SKM-1 treated with dmso at 0.1 percent for 144 hours (cell line): ENCODE results near the gene USP2.

ENCODE experiments used
- DNase-seq: peaks from one replicate; lab custom pipeline; 2025; ENCODE audit not compliant: unreplicated experiment; lab: John Stamatoyannopoulos, UW

USP2 gene

DNA sequence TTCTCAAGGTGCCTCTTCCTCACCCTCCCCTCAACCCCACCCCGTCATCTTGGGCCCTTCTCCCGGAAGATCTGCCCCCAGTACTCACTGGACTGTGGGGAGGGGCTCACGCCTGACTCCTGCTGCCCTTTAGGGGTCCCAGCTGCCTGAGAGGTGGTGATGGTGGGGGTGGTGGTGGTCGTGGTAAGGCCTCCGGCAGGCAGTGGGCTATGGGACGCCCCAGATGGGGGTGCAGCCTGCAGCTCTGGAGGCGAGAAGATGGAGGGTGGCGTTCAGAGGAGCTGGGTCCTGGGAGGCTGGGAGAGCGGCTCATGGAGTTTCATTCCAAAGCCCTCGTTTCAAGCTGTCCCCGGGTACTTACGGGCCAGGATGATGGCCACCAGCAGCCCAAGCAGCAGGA is 35.8 kb downstream of the USP2 start:
- DNase-seq: no peak

DNA sequence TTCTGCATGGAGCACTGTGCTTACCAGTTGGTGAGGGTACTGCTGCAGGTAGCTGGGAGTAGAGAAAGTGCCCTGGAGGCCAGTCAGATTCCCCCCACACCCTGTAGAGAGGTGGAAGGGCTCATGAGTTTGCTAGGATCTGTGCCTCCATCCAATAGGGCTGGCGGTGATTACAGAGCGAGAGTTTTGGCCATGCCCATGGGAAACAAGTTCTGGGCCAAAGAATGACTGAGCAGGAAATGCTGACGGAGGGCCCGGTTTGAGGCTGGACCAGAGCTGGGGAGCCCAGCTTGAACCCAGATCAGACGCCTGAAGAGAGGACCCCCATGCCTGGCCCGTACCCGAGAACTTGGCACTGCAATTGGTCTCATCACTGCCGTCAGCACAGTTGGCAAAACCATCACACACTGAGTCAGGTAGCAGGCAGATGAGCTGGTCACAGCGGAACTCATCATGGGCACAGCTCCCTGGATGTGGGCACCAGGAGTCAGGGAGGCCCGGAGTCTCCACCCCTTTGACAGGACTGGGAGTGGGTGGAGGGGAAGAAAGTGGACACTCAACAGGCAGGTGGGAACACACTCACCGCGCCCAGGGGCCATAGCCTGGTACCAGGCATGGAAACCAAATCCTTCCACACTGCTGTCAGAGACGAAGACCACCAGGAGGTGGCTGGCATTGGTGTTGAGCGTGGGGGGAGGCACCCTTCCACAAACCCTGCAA is 37.0 kb downstream of the USP2 start:
- no peak for DNase-seq

DNA sequence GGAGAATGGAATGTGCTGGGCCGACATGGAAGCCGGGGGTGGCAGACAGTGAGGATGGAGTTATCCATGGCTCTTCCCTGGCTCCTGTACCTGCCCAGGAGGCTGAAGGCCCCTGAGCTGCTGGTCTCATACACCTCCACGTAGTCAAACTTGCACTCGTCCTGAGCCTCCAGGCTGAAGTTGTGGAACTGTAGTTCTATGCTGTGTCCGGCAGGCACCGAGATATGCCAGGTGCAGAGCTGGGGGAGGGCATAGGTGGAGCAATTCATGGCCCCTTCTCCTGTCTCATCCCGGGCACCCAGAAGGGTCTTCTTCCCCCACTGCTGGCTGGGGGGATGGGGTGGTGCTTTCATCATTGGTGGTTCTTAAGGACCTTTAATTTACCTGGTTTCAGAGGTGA is 37.8 kb downstream of the USP2 start:
- no peak for DNase-seq

DNA sequence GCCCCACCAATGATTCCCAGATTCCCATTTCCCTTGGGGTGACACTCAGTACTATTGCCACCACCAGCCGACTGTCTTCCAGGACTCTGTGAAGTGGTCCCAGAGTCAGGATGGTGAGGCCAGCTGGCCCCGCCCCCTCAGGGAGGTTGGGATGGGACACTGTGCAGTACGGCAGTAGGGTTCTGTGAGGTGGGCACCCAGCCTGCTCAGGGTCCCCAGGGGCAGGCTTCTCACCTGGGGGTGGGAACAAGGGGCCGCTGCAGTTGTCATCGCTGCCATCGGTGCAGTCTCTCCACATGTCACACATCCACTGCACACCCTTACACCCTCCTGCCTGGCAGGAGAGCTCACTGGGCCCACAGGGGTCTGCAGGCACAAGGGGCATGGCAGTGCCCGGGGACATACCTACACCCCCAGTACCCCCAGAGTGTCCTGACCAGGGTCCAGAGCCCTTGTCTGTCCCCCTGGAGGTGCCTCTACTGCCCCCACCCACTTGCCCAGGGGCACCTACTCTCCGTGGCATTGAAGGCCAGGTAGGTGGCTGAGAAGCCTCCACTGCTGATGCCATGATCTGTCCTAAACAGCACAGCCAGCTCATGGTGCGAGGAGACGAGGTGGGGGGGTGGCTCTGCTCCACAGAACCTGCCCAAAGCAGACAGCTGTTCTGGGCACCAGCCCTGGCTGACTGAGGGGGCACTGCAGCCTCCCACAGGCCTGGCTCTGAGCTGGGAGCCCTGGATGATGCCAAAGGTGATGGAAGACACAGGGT is 38.9 kb downstream of the USP2 start:
- no peak for DNase-seq

DNA sequence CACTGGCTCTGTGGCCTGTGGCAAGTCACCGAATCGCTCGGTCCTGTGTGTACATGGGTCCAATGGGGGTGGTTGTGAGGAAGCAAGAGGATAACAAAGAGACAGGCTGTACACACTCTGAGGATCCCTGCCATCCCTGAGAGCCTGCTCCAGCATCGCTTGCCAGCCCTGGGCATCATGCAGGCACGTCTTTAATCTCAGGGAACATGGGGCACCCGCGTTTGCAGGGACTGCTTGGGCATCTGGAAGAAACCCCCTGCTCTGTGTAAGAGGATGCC is 39.5 kb downstream of the USP2 start:
- no peak for DNase-seq

DNA sequence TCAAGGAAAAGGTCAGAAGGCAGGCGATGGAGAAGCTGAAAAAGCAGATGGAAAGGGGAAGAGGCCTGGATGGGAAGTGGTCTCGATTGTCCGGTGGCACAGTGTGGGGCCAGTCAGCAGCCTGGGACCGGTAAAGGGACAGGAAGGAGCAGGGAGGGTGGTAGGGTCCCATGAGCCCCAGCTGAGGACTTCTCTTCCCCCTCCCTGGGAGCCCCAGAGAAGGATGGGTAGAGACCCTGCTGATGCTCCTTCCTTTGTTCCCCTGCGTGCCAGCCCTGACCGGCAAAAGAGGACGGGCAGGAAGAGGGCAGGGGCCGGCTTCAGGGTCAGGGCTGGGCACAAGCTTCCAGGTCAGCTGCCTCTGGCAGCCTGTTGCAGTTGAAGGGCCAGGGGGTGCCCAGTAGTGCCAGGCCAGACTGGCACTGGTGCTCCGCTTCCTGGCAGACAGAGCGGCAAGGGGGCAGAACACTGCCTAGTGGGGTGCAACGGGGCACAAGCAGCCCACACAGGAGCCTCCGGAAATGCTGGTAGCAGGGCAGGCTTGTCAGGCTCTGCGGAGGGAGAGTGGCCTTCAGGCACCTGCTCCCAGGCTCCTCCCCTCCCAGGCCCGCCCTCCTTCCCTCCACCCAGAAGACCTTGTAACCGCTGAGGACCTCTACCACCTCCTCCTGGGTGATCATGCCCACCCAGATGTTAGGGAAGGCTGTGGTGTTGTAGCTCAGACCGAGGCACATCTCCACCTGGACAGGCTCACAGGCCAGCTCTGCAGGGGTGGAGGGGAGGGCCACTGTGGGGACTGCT is 40.1 kb downstream of the USP2 start:
- DNase-seq: peak; percentile 15

DNA sequence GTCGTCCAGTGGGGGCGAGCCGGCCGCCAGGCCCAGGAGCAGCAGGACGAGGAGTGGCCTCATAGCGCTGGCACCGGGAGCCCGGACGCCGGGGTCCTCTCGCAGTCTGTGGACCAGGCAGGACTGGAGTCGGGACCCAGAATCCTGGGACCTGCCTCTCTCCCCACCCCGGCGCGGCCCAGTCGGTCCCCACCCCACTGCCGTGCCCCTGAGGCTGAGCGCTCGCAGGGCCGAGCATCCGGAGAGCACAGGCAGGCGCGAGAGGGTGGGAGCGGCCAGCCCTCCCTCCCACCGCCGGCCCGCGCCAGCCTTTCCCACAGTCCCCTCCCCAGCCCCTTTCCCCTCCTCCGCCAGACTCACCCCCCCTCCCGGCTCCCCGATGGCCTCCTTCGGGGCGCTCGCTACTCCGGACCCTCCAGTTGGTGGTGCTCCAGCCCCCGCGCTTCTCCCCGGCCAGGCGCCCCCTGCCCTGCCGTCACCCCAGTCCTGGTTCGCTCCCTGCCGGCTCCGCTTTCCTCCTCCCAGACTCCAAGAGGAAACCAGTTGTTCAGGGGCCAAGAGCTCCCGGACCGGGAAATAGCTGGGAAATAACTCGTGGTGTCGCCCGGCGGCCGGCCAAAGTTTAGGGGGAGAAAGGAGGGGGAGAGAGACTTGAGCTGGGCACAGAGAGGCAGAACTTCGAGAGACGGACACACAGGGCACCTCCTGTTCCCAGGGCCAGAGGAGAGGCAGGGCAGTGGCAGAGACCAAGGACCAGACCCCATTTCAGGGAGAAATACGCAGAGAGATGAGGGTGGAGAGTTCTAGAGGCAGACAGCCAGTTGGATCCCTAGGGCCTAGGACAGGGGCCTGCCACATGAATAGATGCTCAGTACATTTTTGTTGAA is 40.9 kb downstream of the USP2 start, which contains the start of gene C1QTNF5:
TSS of gene C1QTNF5 (minus strand) at position 549 of the 887 bp plus-strand sequence. CDS start at position 63, 486 bp downstream.
- no peak for DNase-seq

DNA sequence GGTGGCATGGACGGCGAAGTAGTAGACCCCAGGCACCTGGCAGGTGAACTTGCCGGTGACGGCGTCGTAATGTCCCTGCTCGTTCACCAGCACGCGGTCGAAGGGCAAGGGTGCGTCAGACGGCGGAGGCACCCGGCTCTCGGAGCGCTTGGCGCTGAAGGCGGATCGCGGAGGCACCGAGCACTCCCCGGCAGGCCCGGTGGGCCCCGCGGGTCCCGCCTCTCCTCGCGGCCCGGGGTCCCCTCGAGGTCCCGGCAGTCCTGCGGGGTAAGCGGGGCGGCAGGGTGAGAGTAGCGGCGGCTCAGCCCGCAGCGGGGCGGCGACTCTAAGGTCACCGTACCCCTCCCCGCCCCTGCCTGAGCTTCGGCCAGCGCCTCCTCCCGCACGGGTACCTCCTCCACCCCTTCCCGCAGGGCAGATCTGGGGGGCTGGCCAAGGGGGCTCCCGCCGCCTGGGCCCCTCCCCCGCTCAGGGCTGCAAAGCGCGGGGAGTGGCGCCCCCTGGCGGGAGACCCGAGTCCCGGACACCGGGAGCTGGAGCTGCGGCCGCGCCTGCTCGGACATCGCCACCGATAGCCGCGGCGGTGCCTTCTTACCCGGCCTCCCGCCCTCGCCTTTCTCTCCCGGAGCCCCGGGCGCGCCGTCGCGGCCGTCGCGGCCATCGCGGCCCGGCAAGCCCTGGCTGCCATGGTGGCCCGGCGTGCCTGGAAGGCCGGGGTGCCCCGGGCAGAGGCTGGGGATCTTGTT is 41.7 kb downstream of the USP2 start:
- peak; percentile 9 for DNase-seq

DNA sequence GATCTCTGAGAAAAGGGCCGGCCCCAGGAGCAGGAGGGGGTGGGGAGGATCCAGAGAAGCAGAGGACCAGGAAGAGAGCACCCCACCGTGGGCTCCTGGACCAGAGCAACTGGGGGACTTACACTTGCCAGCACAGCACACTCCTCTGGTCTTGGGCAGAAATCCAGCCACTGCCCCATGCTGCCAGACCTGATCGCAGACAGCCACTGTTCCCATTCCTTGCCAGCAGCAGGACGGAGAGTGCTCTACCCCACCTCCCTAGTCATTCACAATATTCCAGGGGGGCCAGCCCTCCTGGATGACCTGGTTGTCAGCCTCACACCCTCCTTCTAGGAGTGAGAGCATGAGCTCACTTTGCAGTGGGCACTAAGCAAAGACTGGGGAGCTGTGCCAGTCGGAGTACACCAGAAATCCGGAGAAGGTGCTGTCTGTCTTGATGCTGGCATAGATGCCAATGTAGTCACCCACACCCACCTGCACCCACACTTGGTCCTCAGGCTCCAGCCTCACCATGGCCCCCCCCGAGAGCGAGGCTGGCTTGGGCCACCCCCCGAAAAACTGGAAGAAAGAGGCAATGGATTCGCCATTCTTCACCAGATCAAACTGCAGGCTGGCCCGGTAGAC is 42.4 kb downstream of the USP2 start:
- no peak for DNase-seq

DNA sequence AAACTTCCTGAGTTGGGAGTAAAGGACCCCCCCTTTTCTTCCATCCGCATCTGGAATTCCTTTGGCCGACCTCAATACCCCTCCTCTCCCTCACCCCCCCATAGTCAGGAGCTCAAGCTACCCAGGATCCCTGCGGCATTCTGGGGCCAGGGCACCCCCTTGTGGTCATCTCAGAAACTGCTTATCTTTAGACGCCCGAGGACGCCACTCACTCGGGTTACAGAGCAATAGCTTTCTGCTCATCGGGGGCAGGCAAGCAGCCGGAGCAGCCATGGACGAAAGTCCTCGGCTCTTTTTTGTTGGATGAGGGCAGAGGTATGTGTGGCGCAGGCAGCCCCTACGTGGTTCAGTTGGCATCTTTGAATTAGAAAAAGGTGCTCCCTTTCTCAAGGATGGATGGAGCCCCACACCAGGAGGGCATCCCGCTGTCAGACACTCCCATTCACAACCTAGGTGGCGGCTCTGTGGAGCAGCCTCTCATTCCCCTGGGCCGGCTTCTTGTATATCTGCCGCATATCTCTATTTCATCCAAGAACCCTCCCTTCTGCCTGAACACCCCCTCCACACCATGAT is 43.1 kb downstream of the USP2 start:
- peak; percentile 50 for DNase-seq

DNA sequence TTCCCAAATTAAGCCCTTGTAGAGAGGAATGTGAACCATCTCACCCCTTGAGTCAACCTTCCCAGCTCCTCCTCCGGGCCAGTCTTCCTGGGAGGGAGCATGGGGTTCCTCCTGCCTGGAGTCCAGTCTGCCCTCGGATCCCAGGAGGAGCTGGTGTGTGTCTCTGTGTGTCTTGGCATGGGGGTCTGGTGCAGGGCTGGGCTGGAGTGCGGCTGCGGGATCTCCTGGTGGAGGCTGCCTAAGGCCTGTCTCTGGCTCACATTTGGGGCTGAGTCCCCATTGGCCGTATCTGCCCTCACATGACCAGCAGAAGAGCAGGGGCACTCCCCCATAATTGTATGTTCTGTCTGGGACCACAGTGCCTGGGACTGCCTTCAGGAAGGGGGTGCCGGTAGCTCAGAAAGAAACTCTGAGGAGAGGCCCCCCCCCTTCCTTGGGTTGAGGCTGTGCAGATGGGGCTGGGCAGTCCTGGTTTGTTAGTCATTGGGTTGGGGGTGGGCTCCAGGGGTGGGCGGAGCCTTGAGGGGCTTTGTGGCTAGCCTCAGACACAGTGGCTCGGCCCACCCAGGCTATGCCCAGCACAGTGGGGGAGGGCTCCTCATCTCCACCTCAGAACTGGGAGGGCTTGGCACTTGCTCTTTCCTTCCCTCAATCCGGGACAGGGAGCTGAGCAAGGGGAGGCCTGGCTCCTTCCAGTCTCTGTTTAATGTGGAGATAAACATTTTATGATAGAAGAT is 43.7 kb downstream of the USP2 start:
- no peak for DNase-seq

DNA sequence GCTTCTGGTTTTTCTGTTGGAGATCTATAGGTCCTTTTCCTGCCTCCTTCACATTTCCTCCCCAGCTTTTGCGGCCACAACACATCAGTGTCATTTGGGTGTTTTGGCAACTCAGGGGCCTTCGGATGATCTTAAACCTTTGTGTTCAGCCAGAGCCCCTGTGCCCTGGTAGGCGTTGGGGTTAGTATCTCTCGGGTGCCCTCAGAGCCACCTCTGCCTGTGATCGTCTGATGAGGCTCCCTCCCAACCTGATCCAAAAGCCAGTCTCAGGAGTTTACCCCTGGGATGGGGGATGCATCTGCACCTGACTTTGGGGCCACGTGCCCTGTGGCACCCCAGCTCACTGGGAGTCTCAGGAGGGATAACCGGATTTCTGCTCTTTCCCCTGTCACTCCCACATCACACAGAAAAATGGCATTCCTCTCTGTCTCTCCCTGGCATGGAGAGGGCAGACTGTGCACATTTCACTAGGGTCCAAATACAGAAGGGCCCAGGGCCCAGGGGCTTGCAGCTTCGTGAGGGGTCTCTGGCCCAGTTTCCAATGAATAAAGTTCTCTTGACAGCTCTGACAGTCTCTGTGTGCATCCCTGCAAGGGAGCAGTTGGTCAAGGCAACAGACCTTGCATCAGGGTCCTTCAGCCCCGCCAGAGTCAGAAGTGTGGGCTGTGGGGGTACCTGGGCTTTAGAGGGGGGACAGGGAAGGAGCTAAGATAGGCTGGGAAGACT is 44.6 kb downstream of the USP2 start:
- no peak for DNase-seq

DNA sequence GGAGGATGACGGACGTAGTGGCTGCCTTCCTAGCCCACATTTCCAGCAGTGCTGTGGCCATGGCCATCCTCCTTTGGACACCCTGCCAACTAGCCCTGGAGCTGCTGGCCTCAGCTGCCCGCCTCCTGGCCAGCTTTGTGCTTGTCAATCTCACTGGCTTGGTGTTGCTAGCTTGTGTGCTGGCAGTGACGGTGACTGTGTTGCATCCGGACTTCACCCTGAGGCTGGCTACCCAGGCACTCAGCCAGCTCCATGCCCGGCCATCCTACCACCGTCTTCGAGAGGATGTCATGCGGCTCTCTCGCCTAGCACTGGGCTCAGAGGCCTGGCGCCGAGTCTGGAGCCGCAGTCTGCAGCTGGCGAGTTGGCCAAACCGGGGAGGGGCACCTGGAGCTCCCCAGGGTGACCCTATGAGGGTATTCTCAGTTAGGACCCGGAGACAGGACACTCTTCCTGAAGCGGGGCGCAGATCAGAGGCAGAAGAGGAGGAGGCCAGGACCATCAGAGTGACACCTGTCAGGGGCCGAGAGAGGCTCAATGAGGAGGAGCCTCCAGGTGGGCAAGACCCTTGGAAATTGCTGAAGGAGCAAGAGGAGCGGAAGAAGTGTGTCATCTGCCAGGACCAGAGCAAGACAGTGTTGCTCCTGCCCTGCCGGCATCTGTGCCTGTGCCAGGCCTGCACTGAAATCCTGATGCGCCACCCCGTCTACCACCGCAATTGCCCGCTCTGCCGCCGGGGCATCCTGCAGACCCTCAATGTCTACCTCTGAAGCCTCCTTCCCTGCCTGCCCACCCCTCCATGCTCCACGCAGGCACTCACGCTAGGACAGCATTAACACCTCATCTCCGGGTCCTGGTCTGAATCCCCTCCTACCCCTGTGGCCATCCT is 45.6 kb downstream of the USP2 start:
- no peak for DNase-seq

DNA sequence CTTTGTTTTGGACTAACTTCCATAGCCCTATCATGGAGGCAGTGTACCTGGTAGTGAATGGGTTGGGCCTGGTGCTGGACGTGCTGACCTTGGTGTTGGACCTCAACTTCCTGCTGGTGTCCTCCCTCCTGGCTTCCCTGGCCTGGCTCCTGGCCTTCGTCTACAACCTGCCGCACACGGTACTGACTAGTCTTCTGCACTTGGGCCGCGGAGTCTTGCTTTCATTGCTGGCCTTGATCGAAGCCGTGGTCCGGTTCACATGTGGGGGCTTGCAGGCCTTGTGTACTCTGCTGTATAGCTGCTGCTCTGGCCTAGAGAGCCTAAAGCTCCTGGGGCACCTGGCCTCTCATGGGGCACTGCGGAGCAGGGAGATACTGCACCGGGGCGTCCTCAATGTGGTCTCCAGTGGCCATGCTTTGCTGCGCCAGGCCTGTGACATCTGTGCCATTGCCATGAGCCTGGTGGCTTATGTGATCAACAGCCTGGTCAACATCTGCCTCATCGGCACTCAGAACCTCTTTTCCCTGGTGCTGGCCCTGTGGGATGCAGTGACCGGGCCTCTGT is 46.3 kb downstream of the USP2 start:
- no peak for DNase-seq

DNA sequence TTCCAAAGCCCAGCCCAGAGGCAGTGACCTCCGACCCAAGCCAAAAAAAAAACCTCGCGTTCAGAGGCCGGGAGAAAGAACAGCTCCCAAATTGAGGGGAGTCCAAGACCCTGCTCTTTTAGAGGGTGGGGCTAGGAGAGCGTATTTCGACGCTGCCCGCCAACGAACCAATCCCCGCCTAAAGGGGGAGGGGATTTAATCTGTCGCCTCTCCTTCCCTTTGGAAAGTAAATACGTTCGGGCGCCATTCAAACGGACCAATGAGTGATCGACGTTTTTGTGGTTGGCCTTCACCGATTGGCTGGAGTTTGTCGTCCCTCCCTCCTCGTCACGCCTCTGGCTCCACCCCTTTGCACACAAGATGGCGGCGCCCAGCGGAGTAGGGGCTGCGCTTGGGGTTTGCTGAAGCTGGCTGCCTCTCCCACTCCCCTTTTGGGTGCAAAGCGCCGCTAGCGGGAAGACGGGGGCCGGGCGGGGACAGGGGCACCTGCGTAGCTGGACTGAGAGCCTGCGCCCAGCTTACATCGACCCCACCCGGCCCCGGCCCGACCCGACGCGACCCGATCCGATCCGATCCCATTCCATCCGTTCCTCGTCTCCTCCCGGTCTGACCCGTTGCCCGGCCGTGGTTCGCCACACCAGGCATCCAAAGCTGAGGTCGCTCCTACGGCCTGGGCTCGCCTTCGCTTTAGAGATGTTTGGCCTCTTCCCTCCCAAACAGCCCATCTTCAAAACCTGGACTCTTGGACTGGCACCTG is 47.1 kb downstream of the USP2 start, which contains the start of gene RNF26:
TSS of gene RNF26 (plus strand) at position 354 of the 757 bp plus-strand sequence. CDS start 596 bp downstream, outside the sequence.
- peak; percentile 95 for DNase-seq
